Endodermal cell (in vitro differentiated cells): Measurements from ENCODE around the gene IL16. TPM values are rescaled to one million over a fixed set of nuclear protein-coding genes. Genes with fewer than 3 reads are reported as not detected.
A peak's percentile ranks its signal among the peaks of the same experiment; 100 is the strongest.

Experiments
- DNase-seq: peaks from one replicate; pipeline ENCODE4 v3.0.0-alpha.2; 2017
- H3K27ac ChIP-seq: 2 replicates; pipeline ENCODE4 v1.5.1; 2013; ENCODE audit warnings: mild to moderate bottlenecking, low read depth, low read length, moderate library complexity
- H3K27me3 ChIP-seq: 2 replicates; pipeline ENCODE4 v1.6.1; 2013; ENCODE audit warnings: mild to moderate bottlenecking, low read length, moderate library complexity; ENCODE audit not compliant: insufficient read depth, control insufficient read depth, poor library complexity, severe bottlenecking
- H3K36me3 ChIP-seq: 2 replicates; pipeline ENCODE4 v1.7.0; 2013; ENCODE audit warnings: mild to moderate bottlenecking, low read length, moderate library complexity; ENCODE audit not compliant: control insufficient read depth, insufficient read depth
- H3K4me1 ChIP-seq: one replicate; pipeline ENCODE4 v1.7.0; 2013; ENCODE audit warnings: low read length; ENCODE audit not compliant: control insufficient read depth, insufficient read depth
- H3K4me3 ChIP-seq: 2 replicates; pipeline ENCODE4 v1.5.1; 2013; ENCODE audit warnings: mild to moderate bottlenecking, low read length, moderate library complexity
- H3K9ac ChIP-seq: 2 replicates; pipeline ENCODE4 v1.6.1; 2013; ENCODE audit warnings: mild to moderate bottlenecking, low read length, moderate library complexity; ENCODE audit not compliant: poor library complexity, severe bottlenecking; ENCODE audit errors: extremely low read depth
- H3K9me3 ChIP-seq: 2 replicates; pipeline ENCODE4 v1.6.1; 2013; ENCODE audit warnings: mild to moderate bottlenecking, low read length, moderate library complexity; ENCODE audit not compliant: control insufficient read depth
- H3K27ac Mint-ChIP-seq: 2 replicates; pipeline ENCODE4 v1.8.0; 2020; ENCODE audit warnings: mixed read lengths
- H3K27me3 Mint-ChIP-seq: 2 replicates; pipeline ENCODE4 v1.8.0; 2021; ENCODE audit warnings: mild to moderate bottlenecking, mixed read lengths; ENCODE audit not compliant: insufficient read depth
- H3K36me3 Mint-ChIP-seq: 2 replicates; pipeline ENCODE4 v1.8.0; 2020; ENCODE audit warnings: low read depth, mixed read lengths
- H3K4me1 Mint-ChIP-seq: 2 replicates; pipeline ENCODE4 v1.8.0; 2020; ENCODE audit warnings: mixed read lengths
- H3K4me3 Mint-ChIP-seq: 2 replicates; pipeline ENCODE4 v1.8.0; 2020; ENCODE audit warnings: mild to moderate bottlenecking, moderate library complexity, mixed read lengths
- H3K9me3 Mint-ChIP-seq: 2 replicates; pipeline ENCODE4 v1.8.0; 2020; ENCODE audit warnings: mild to moderate bottlenecking, mixed read lengths
- CTCF ChIP-seq: fragments of 200-600 bp; sonication (generic); conservative IDR thresholded peaks from 2 replicates; pipeline ENCODE4 v1.5.0; 2021; ENCODE audit warnings: antibody characterized with exemption, mild to moderate bottlenecking
- WGBS, 2 experiments: methylation state at CpG; one replicate each; pipeline versions ENCODE4 v1.1.5 to v1.1.7; 2013; ENCODE audit warnings: missing lambda C conversion rate in 2 of 2, mixed read lengths in 1 of 2; ENCODE audit not compliant: insufficient coverage in 1 of 2, insufficient read length in 1 of 2; 5-methylcytosine and 5-hydroxymethylcytosine counted together
- total RNA-seq, 2 donors: library from RNA; stranded (reverse); fragmentation: NEBNext Ultra II Directional in 1 of 2; extraction: Animal tissue kit (Norgen Biotek cat#: 25700) in 1 of 2; gene quantifications; 2 replicates in 1 of 2; 3 replicates in 1 of 2; pipeline ENCODE4 v1.2.1, GENCODE V29; 2021

IL16 gene
- total RNA-seq, 2 donors from 2014 or later = 0.13 to 0.24 TPM

GRCh38 chr15:81175496-81175895 is 21.2 kb upstream of the IL16 start:
- no peak overlapping the region for H3K9ac ChIP-seq
- Mint-ChIP-seq H3K4me3 (no peak overlapping the region), H3K4me1 (no peaks in the 10 kb centered on the region), H3K27ac (no peak overlapping the region), H3K36me3 (no peaks in the 10 kb centered on the region), H3K27me3 (peaks cover 3% of the 10 kb centered on the region), H3K9me3 (no peaks in the 10 kb centered on the region)
- no peak overlapping the region for H3K4me3 ChIP-seq
- 83% methylated on average over 1 of the region's 1 CpG; no CpG with 5 or more reads in 1 of the 2 experiments for WGBS, 2 experiments
- no peaks in the 10 kb centered on the region for H3K9me3 ChIP-seq
- no peak for TF ChIP-seq CTCF
- peaks cover 8% of the 10 kb centered on the region for H3K27me3 ChIP-seq
- DNase-seq = no peak
- H3K4me1 ChIP-seq = no peaks in the 10 kb centered on the region
- no peaks in the 10 kb centered on the region for H3K36me3 ChIP-seq
- no peak overlapping the region for H3K27ac ChIP-seq

- 89 to 91% methylated on average over 6 to 15 of the region's 16 CpGs for WGBS, 2 experiments
- peaks cover 3% of the 10 kb centered on the region for H3K27me3 Mint-ChIP-seq
- Histone ChIP-seq H3K9ac (no peak overlapping the region), H3K9me3 (no peaks in the 10 kb centered on the region), H3K4me1 (no peaks in the 10 kb centered on the region), H3K27ac (no peak overlapping the region), H3K4me3 (no peak overlapping the region), H3K27me3 (no peaks in the 10 kb centered on the region), H3K36me3 (no peaks in the 10 kb centered on the region)
- peak; percentile 23 for TF ChIP-seq CTCF
- H3K4me1 Mint-ChIP-seq = no peaks in the 10 kb centered on the region
- DNase-seq = peak; percentile 75
- no peaks in the 10 kb centered on the region for H3K9me3 Mint-ChIP-seq
- no peak overlapping the region for H3K4me3 Mint-ChIP-seq
- no peaks in the 10 kb centered on the region for H3K36me3 Mint-ChIP-seq
- no peak overlapping the region for H3K27ac Mint-ChIP-seq
These were observed 20.3 kb upstream of the IL16 start for GRCh38 chr15:81176291-81176893.

GRCh38 chr15:81178365-81178764 is 18.3 kb upstream of the IL16 start:
- peaks cover 5% of the 10 kb centered on the region for H3K27me3 Mint-ChIP-seq

More at GRCh38 chr15:81178365-81178764, 18.3 kb upstream of the IL16 start:
- H3K4me1 ChIP-seq = no peaks in the 10 kb centered on the region
- no peak overlapping the region for H3K4me3 ChIP-seq
- no peak for TF ChIP-seq CTCF
- H3K4me1 Mint-ChIP-seq = no peaks in the 10 kb centered on the region
- no peaks in the 10 kb centered on the region for H3K27me3 ChIP-seq
- H3K27ac ChIP-seq = no peak overlapping the region
- no peak overlapping the region for H3K27ac Mint-ChIP-seq
- no peaks in the 10 kb centered on the region for H3K36me3 ChIP-seq
- 83% methylated on average over 1 of the region's 2 CpGs; no CpG with 5 or more reads in 1 of the 2 experiments for WGBS, 2 experiments
- H3K9me3 ChIP-seq = no peaks in the 10 kb centered on the region
- DNase-seq = no peak
- H3K36me3 Mint-ChIP-seq = no peaks in the 10 kb centered on the region
- no peaks in the 10 kb centered on the region for H3K9me3 Mint-ChIP-seq
- H3K4me3 Mint-ChIP-seq = no peak overlapping the region
- no peak overlapping the region for H3K9ac ChIP-seq
